MM.1S (cell line): ENCODE results near the gene SHC3.

ENCODE experiments used
- DNase-seq: peaks from one replicate; pipeline ENCODE4 v3.0.0-alpha.2; 2015
- H2AFZ ChIP-seq: fragments of 300-600 bp; sonication (generic); 2 replicates; pipeline ENCODE4 v1.6.0; 2016; ENCODE audit warnings: antibody characterized with exemption, low read length
- H3F3A ChIP-seq: fragments of 300-600 bp; sonication (generic); 2 replicates; pipeline ENCODE4 v1.6.1; 2016; ENCODE audit warnings: mild to moderate bottlenecking, antibody characterized with exemption, low read length, moderate library complexity, mixed read lengths; ENCODE audit not compliant: insufficient read depth
- H3K27ac ChIP-seq: fragments of 300-600 bp; sonication (generic); 2 replicates; pipeline ENCODE4 v1.5.1; 2016; ENCODE audit warnings: mild to moderate bottlenecking, low read length
- H3K27me3 ChIP-seq: fragments of 300-600 bp; sonication (generic); replicated peaks from 2 replicates; pipeline ENCODE4 v1.6.0; 2016; ENCODE audit warnings: low read length; ENCODE audit not compliant: insufficient read depth
- H3K36me3 ChIP-seq: fragments of 300-600 bp; sonication (generic); replicated peaks from 2 replicates; pipeline ENCODE4 v1.6.1; 2016; ENCODE audit warnings: mild to moderate bottlenecking, low read length, mixed read lengths; ENCODE audit not compliant: insufficient read depth
- H3K4me1 ChIP-seq: fragments of 300-600 bp; sonication (generic); 2 replicates; pipeline ENCODE4 v1.6.1; 2016; ENCODE audit warnings: low read length, mixed read lengths
- H3K4me2 ChIP-seq: fragments of 300-600 bp; sonication (generic); 2 replicates; pipeline ENCODE4 v1.6.0; 2016; ENCODE audit warnings: low read depth, low read length
- H3K4me3 ChIP-seq: fragments of 300-600 bp; sonication (generic); 2 replicates; pipeline ENCODE4 v1.5.1; 2016; ENCODE audit warnings: low read length, mixed read lengths
- H3K79me2 ChIP-seq: fragments of 300-600 bp; sonication (generic); 2 replicates; pipeline ENCODE4 v1.6.1; 2016; ENCODE audit warnings: mixed run types, low read length, mixed read lengths
- H3K9ac ChIP-seq: fragments of 300-600 bp; sonication (generic); 2 replicates; pipeline ENCODE4 v1.6.1; 2016; ENCODE audit warnings: low read length, mixed read lengths
- H3K9me2 ChIP-seq: fragments of 300-600 bp; sonication (generic); replicated peaks from 2 replicates; pipeline ENCODE4 v1.6.1; 2016; ENCODE audit warnings: mild to moderate bottlenecking, low read length, mixed read lengths; ENCODE audit not compliant: insufficient read depth
- H3K9me3 ChIP-seq: fragments of 300-600 bp; sonication (generic); replicated peaks from 2 replicates; pipeline ENCODE4 v1.6.1; 2016; ENCODE audit warnings: mild to moderate bottlenecking, low read length, mixed read lengths; ENCODE audit not compliant: insufficient read depth
- H4K20me1 ChIP-seq: fragments of 300-600 bp; sonication (generic); 2 replicates; pipeline ENCODE4 v1.6.1; 2016; ENCODE audit warnings: mild to moderate bottlenecking, low read length, moderate library complexity, mixed read lengths; ENCODE audit not compliant: insufficient read depth
- EZH2 ChIP-seq: fragments of 300-600 bp; sonication (generic); optimal IDR thresholded peaks from 2 replicates; pipeline ENCODE3; 2017; ENCODE audit warnings: low read depth, mild to moderate bottlenecking, antibody characterized with exemption, low read length, mixed read lengths
- EZH2phosphoT487 ChIP-seq: fragments of 300-600 bp; sonication (generic); IDR thresholded peaks from 2 replicates; pipeline ENCODE4 v1.6.1; 2018; ENCODE audit warnings: antibody characterized with exemption, low read length
- TF ChIP-seq, protein P1 (sequence below): fragments of 300-600 bp; sonication (generic); IDR thresholded peaks from 2 replicates; pipeline ENCODE4 v1.5.1; 2016; ENCODE audit warnings: antibody characterized with exemption, low read length, mixed read lengths

SHC3 gene

DNA sequence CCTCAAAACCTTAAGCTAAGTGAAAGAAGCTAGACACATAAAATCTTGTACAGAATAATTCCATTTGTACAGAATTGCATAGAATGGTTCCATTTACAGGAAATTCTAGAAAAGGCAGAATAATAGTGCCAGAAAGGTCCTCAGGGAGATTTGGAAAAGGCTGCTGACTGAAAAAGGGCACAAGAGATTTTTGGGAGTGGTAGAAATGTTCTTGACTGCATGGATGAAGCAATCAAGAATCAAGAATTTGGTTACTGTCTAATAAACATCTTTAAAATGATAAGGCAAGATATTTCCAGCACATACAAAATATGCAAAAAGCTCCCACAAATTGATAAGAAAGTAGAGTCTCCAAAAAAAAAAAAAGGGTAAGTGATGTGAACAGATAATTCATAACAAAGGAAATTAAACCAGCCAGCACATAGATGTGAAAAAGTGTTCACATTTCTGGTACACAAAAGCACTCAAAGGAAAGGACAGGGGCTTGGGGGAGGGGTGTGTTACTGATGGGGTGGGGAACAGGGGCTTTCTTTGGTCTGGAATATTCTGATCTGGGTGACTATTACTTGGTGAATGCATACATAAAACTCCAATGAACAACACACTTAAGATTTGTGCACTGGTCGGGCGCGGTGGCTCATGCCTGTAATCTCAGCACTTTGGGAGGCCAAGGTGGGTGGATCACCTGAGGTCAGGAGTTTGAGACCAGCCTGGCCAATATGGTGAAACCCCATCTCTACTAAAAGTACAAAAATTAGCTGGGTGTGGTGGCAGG, 85.2 kb downstream of the SHC3 start:
- TF ChIP-seq EZH2 = no peak
- TF ChIP-seq, protein P1, sequence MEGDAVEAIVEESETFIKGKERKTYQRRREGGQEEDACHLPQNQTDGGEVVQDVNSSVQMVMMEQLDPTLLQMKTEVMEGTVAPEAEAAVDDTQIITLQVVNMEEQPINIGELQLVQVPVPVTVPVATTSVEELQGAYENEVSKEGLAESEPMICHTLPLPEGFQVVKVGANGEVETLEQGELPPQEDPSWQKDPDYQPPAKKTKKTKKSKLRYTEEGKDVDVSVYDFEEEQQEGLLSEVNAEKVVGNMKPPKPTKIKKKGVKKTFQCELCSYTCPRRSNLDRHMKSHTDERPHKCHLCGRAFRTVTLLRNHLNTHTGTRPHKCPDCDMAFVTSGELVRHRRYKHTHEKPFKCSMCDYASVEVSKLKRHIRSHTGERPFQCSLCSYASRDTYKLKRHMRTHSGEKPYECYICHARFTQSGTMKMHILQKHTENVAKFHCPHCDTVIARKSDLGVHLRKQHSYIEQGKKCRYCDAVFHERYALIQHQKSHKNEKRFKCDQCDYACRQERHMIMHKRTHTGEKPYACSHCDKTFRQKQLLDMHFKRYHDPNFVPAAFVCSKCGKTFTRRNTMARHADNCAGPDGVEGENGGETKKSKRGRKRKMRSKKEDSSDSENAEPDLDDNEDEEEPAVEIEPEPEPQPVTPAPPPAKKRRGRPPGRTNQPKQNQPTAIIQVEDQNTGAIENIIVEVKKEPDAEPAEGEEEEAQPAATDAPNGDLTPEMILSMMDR = no peak
- no peak for TF ChIP-seq EZH2phosphoT487
- Histone ChIP-seq H3F3A (no peaks in the 10 kb centered on the region), H3K27ac (no peak overlapping the region), H2AFZ (no peak overlapping the region), H3K4me1 (no peaks in the 10 kb centered on the region), H3K9me3 (no peaks in the 10 kb centered on the region), H3K27me3 (no peaks in the 10 kb centered on the region), H3K9ac (no peak overlapping the region), H3K79me2 (no peaks in the 10 kb centered on the region), H4K20me1 (no peaks in the 10 kb centered on the region), H3K4me3 (no peak overlapping the region), H3K4me2 (no peak overlapping the region), H3K9me2 (no peaks in the 10 kb centered on the region), H3K36me3 (no peaks in the 10 kb centered on the region)
- no peak for DNase-seq

DNA sequence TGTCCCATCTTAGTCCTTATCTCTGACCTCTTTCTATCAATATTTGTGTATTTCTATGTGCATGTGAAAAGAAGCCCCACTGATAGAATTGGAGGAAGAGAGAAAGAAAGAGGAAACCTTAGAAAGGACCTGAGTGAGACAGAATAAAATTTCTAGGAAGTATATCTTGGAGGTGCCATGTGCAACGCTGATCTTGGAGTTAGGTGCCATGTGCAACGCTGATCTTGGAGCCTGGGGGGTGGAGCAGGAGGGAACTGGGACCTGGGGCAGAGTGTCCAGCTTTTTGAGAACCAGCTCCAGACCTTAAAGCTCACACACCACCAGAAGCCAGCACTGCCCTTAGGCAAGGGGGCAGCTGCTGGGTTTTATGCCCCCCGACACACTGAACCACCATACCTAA, 89.4 kb downstream of the SHC3 start:
- Histone ChIP-seq H3K4me2 (no peak overlapping the region), H4K20me1 (no peaks in the 10 kb centered on the region), H3F3A (no peaks in the 10 kb centered on the region), H3K79me2 (no peaks in the 10 kb centered on the region), H3K36me3 (no peaks in the 10 kb centered on the region), H3K27ac (no peak overlapping the region), H2AFZ (no peak overlapping the region), H3K27me3 (no peaks in the 10 kb centered on the region), H3K4me3 (no peak overlapping the region), H3K4me1 (no peaks in the 10 kb centered on the region), H3K9me3 (no peaks in the 10 kb centered on the region), H3K9ac (no peak overlapping the region), H3K9me2 (no peaks in the 10 kb centered on the region)
- no peak for TF ChIP-seq EZH2phosphoT487
- TF ChIP-seq EZH2 = no peak
- TF ChIP-seq, protein P1 = no peak
- DNase-seq = no peak

DNA sequence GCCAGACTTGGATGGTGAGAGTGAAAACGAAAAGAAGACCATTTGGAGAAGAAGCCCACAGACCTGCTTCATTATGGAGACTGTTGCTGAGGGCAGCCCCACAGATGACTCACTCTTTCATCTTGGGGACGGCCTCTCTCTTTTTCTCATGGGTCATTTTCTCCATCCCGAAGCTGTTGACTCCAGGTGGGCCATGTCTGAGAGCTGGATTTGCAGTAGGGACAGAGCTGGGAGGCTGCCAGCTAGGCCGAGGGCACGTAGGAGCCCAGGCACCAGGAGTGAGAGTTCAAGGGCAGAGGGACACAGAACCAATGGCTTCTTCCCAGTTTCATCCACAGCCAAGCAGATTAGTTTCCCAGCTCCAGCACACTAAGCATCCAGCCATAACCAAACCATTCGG, 95.0 kb downstream of the SHC3 start:
- Histone ChIP-seq H3K9me3 (no peaks in the 10 kb centered on the region), H3K79me2 (no peaks in the 10 kb centered on the region), H3K36me3 (no peaks in the 10 kb centered on the region), H3K27me3 (no peaks in the 10 kb centered on the region), H3F3A (no peaks in the 10 kb centered on the region), H4K20me1 (no peaks in the 10 kb centered on the region), H3K4me3 (no peak overlapping the region), H3K9ac (no peak overlapping the region), H2AFZ (no peak overlapping the region), H3K9me2 (no peaks in the 10 kb centered on the region), H3K4me2 (no peak overlapping the region), H3K4me1 (no peaks in the 10 kb centered on the region), H3K27ac (no peak overlapping the region)
- TF ChIP-seq, protein P1 = no peak
- TF ChIP-seq EZH2 (no peak), EZH2phosphoT487 (no peak)
- no peak for DNase-seq
